ENCODE results near the gene TAMALIN. TPM values are rescaled to one million over a fixed set of nuclear protein-coding genes. Genes with fewer than 3 reads are reported as not detected.

The TAMALIN gene
- total RNA-seq, 1 experiment from 2014 or later: 1.2 TPM

GRCh38 chr12:52057638-52058576, 51.2 kb downstream of the TAMALIN start:
- no peaks in the 10 kb centered on the region for H3K9me3 ChIP-seq (ENCODE audit: control insufficient read depth, low read depth, low read length)

More at GRCh38 chr12:52057638-52058576, 51.2 kb downstream of the TAMALIN start:
- no peak overlapping the region for H3T11ph ChIP-seq (ENCODE audit: low read length)
- no peaks in the 10 kb centered on the region for H3K4me1 ChIP-seq (ENCODE audit: insufficient read depth, low read length)
- H3K79me2 ChIP-seq (ENCODE audit: insufficient read depth, low read length): no peaks in the 10 kb centered on the region
- H4K20me1 ChIP-seq (ENCODE audit: control insufficient read depth, insufficient read depth, insufficient read length): no peaks in the 10 kb centered on the region
- no peak overlapping the region for H3K4ac ChIP-seq (ENCODE audit: low read depth, low read length)
- H2BK12ac ChIP-seq (ENCODE audit: insufficient read length, low read depth, low read length): no peak overlapping the region
- Mint-ChIP-seq H3K27me3 (ENCODE audit: low read depth) (peaks cover 3% of the 10 kb centered on the region), H3K27ac (no peak overlapping the region), H3K4me1 (peaks cover 0 to 3% of the 10 kb centered on the region in 2 experiments; a peak in 1 of 4 replicates), H3K9me3 (no peaks in the 10 kb centered on the region), H3K4me3 (no peak overlapping the region), H3K36me3 (ENCODE audit: insufficient read depth in 1 of 3, low read depth in 3 of 3) (peaks cover 0 to 29% (median 28%) of the 10 kb centered on the region in 3 experiments; a peak in 5 of 7 replicates)
- no peak overlapping the region for H3K23ac ChIP-seq (ENCODE audit: insufficient read length, low read depth, low read length)
- no CpG with 5 or more reads among the region's 14 CpGs for WGBS (ENCODE audit: extremely low coverage, insufficient read length, low lambda C conversion rate)
- no peak overlapping the region for H4K8ac ChIP-seq (replicated peaks; ENCODE audit: insufficient read length, low read depth, low read length)
- no peak overlapping the region for H2BK5ac ChIP-seq (ENCODE audit: insufficient read length, low read length)
- H3K9ac ChIP-seq (ENCODE audit: extremely low read depth, insufficient read length, low read length): no peak overlapping the region
- H3K14ac ChIP-seq (ENCODE audit: insufficient read depth, low read length): no peak overlapping the region
- H4K5ac ChIP-seq (ENCODE audit: insufficient read length, low read depth, low read length): no peak overlapping the region
- no peak overlapping the region for H2BK120ac ChIP-seq (ENCODE audit: low read depth, low read length, poor library complexity, severe bottlenecking)
- no peak overlapping the region for H3K4me2 ChIP-seq (ENCODE audit: insufficient read depth, insufficient read length, low read length)
- no peak for DNase-seq
- no peaks in the 10 kb centered on the region for H3K27me3 ChIP-seq (ENCODE audit: insufficient read depth, low read length)
- H3K23me2 ChIP-seq (ENCODE audit: insufficient read length, low read depth, low read length, poor library complexity, severe bottlenecking): no peaks in the 10 kb centered on the region
- H2AFZ ChIP-seq (ENCODE audit: low read length): no peak overlapping the region
- no peak overlapping the region for H2BK20ac ChIP-seq (ENCODE audit: low read depth, low read length, poor library complexity, severe bottlenecking)
- H3K56ac ChIP-seq (ENCODE audit: insufficient read length, low read depth, low read length): no peak overlapping the region
- no peak overlapping the region for H2AK5ac ChIP-seq (ENCODE audit: insufficient read length, low read length)
- H3K79me1 ChIP-seq (ENCODE audit: insufficient read depth, low read depth, low read length, poor library complexity, severe bottlenecking): no peaks in the 10 kb centered on the region
- H4K91ac ChIP-seq (ENCODE audit: insufficient read length, low read depth, low read length): no peak overlapping the region
- H3K18ac ChIP-seq (ENCODE audit: insufficient read length, low read depth, low read length): no peak overlapping the region
- no peak overlapping the region for H3K27ac ChIP-seq (ENCODE audit: insufficient read length, low read depth, low read length)
- H2BK15ac ChIP-seq (ENCODE audit: low read depth, low read length): no peak overlapping the region
- TF ChIP-seq CTCF (conservative IDR thresholded peaks at IDR 0.05): no peak
